Fibroblast of skin of right quadriceps (primary cell): ENCODE data around the gene RABGAP1.

Source experiments
- DNase-seq: peaks from one replicate; pipeline ENCODE4 v3.0.0-alpha.2; 2013

The RABGAP1 gene

DNA sequence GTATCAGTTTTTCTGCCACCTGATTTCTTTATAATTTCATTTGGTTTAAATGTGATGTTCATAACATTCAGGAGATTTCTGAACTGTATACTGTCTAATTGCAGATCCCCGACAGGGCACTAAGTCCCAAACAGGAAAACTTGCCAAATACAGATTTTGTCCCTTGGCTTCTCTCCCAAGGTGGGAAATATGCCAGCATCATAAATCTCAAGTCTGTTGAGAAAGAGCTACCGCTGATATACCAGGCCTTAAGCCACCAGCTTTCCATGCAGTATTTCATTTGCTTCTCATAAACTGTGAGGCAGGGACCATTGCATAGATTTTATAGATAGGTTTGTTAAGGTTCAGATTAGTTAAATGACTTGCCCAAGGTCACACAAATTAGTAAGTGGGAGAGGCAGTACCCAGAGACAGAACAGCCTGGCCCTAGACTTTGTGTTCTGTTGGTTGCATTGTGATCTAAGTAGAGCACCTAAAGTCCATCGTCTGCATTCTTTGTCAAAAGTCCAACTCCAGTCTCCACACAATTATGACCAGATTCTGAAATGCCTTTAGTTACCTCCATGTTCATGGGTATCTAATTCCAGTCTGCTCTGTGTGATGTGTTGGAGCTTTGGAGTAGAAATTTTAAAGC lies 108.9 kb downstream of the RABGAP1 start:
- DNase-seq, result peak; percentile 87

DNA sequence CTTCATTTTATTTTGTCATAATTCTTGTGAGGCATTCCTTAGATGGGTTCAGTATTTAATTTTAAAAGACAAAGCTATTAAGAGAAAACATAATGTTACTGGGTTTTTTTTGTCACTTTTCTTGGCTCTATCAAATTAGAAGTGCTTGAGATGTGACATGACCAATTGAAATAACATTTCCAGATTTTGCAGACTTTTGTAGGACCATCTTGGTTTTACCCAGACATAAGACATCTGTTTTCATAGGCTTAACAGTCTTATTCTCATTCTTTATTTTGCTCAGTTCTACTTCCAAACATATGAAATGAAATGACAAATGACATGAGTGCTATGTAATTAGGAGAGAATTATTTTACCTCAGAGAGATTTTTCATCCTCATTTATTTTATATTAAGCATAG lies 112.2 kb downstream of the RABGAP1 start:
- DNase-seq, result no peak

DNA sequence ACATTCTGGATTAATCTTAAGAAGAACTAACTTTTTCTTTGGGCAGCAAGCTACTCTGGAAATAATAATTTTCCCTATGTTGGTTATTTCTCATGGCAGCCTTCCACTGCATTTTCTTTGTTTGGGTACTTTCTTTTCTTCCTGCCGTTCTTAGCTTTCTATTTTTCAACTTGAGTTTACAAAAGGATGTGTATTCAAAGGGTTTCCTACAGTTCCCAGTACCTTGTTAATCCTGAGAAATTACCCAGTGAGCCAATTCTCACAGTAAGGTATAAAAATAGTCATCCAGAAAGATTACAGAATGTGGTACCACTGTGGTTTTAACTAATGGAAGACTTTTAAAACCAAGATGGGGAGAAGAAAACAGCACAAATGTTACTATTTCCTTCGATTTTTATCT lies 112.9 kb downstream of the RABGAP1 start:
- DNase-seq, result no peak

DNA sequence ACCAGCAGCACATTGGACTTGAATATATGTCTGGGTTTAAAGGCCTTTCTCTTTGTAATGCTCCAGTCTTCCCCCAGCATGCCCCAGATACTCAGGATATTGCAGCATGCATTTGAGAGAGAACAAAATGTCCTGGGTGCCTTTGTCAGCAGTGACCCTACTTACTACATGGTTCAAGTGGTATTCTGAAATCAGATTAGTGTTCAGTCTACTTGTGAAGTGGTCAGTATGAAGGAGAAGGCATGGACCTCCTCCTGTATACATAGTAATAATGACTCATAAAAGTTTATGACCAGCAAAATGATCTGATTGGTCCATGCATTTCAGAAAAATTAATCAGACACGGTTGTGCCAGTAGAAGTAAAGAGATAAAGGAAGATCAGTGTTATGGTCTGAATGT lies 118.0 kb downstream of the RABGAP1 start:
- peak; percentile 32 for DNase-seq

DNA sequence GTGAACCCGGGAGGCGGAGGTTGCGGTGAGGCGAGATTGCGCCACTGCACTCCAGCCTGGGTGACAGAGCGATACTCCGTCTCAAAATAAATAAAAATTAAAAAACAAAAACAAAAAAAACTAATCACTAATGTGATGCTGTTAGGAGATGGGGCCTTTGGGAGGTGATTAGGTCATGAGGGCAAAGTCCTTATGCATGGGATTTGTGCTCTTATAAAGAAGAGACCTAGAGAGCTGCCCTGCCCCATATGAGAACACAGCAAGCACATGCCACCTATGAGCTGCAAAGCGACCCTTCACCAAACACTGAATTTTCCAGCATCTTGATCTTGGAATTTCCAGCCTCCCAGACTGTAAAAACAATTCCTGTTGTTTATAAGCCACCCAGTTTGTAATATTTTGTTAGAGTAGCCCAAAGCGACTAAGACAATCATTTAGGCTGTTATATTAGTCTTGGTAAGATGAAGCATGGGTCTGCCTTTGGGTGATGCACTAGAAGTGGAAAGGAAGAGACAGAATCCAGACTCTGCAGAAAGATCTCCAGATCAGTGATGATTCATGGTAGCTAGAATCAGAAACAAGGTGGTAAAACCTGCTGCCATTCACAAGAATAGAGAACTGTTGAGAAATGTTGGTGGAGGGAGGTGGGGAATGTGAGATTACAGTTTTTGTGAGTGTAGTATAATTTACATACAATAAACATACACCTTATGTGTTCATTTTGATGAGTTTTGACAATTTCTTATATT lies 118.8 kb downstream of the RABGAP1 start:
- no peak for DNase-seq

DNA sequence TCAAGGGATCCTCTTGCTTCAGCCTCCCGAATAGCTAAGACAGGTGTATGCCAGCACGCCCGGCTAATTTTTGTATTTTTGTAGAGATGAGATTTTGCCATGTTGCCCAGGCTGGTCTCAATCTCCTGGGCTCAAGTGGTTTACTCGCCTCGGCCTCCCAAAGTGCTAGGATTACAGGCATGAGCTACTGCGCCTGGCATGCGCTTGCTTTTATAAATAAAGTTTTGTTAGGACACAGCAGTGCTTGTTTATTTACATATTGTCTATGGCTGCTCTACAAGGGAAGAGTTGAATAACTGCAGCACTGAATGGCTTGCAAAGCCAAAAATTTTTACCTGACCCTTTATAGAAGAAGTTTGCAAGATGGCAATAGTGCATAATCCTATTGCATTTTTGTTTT lies 120.4 kb downstream of the RABGAP1 start:
- DNase-seq, result no peak

DNA sequence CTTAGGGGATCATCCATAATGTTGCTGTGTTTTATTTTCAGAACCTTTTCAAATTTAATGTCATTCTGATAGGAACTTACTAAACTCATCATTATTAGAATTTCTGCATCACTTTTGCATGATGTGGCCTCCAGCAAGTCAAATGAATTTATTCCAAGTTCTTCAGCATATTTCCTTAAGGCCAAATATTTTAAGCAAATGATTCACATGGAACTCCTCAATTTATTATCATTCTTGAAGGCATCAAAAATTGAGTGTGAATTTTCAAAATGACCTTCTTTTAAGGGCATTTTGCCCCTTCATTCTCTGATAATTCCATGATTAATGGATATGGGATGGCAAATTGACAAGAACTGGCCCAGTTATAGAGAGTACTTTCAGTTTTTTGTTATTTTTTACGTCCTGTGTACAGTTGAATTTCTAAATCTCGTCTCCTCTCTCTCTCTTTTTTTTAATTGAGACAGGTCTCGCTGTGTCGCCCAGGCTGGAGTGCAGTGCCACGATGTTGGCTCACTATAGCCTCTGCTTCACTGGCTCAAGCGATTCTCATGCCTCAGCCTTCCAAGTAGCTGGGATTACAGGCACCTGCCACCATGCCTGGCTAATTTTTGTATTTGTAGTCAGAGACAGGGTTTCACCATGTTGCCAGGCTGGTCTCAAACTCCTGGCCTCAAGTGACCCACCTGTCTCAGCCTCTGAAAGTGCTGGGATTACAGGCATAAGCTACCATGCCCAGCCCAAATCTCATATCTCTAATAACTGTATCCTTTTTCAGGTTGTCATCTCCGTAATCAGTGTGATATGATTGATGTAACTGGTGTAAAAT lies 121.7 kb downstream of the RABGAP1 start:
- DNase-seq, result peak; percentile 41

DNA sequence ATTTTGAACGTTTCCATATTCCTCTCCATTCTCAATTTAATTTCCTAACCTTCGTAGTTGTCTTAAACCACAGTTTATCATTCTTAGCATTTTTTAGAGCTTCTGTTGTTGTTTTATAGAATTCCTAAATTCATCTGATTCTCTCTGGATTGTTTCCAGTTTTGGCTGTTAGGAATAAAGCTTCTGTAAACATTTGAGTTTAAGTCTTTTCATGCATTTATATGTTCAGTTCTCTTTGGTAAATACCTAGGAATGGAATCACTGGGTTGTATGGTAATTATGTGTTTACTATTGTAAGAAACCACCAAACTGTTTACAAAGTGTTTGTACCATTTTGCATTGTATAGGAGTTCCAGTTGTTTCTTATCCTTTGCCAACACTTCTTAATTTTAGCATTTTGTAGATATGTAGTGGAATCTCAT lies 122.4 kb downstream of the RABGAP1 start:
- DNase-seq, result peak; percentile 84

DNA sequence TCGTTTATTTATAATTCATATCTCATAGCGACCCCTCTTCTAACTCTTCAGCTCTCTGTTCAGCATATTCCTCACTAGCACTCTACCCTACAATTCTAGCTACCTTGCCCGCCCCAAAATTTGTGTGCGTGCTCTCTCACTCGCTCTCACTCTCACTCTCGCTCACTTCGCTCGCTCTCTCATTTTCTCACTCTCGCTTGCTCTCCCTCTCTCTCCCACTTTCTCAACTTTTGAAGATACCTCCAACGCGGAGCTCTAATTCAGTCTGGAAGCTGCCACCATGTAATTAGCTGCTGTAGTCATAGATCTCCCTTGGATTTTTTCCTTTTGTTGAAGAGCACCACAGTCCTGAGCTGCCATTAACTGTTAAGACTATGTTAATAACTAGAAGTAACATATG lies 123.1 kb downstream of the RABGAP1 start:
- no peak for DNase-seq

DNA sequence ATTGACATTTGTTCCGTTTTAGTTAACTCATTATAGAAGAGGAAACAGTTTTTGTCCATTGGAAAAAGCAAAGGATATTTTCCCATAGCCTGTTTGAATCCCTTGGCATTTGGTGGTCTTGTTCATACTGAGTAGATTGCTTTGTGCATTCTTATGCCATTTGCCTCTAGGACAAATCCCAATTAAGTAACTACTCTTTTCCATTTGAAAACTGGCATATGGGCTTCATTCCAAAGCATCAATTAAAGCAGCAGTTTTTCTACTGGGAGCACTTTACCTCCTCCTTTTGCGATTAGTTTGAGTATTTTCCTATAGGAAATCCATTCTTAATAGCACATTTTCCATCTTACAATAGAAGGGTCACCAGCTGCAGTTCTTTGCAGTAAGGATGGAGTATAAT lies 123.9 kb downstream of the RABGAP1 start:
- DNase-seq, result no peak

DNA sequence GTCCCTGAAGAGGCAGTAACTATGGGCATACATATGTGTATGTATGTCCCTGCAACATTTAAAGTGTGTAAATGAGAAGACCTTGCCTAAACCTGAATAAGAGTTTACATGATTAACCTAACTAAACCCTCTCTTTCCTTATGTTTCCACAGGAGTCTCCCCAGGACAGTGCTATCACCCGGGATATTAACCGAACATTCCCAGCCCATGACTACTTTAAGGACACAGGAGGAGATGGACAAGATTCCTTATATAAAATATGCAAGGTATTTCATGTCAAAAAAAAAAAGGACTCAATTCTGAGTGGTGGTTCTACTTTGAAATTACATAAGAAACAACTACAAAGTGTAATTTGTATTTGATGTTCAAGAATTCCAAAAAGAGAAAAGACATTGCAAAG lies 124.4 kb downstream of the RABGAP1 start:
- peak; percentile 57 for DNase-seq

DNA sequence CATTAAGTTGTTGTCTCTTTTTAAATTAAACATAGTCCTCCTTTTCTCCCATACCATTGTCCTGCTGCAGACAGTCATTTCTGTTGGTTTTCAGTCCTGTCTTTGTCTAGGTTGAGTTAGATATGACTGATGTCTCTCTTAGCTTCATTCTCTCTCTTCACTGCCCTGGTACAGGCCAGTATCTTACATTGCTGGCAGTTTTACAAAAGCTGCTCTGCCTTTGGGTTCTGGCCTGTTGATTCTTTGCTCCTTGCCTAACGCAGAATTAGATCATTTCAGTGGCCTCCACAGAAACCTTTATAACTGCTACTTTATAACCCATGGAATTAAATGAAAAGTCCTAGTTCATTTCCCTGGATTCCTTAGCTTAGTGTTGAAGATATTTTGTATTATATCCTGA lies 126.3 kb downstream of the RABGAP1 start:
- no peak for DNase-seq

DNA sequence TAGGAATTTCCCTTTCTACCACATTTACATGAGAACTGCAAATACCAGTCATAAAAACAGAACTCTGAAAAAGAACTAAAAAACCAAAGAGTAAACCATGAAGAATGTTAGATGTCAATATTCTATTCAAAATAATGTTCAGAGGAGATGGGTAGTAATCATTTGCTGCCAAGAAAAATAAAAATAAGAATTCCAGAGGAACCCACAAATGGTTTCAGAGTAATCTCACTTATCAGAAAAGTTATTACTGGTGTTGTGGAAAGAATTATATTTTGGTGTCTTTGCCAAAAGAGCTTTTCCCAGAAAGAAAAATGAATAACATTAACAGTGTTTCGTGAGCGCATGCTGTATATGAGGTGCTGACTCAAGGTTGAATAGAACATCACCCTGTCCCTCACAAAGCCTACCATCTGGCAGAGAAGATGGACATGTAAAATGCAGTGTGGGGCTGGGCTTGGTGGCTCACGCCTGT lies 128.2 kb downstream of the RABGAP1 start:
- DNase-seq, result peak; percentile 98

DNA sequence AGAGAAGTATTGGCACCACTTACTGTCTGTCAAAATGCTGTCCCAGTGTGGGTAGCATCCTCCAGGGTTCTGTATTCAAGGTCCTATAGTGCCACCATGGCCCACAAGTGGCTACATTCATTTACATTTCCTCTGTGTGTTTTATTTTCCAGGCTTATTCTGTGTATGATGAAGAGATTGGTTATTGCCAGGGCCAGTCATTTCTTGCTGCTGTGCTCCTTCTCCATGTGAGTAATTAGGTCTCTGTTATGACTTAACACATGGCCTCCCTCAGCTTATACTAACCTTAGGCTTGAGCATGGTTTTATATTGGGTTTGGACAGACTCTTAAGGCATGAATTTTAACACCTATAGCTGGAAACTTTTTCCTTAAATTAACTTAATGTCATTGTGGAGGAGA lies 129.4 kb downstream of the RABGAP1 start:
- DNase-seq, result no peak

DNA sequence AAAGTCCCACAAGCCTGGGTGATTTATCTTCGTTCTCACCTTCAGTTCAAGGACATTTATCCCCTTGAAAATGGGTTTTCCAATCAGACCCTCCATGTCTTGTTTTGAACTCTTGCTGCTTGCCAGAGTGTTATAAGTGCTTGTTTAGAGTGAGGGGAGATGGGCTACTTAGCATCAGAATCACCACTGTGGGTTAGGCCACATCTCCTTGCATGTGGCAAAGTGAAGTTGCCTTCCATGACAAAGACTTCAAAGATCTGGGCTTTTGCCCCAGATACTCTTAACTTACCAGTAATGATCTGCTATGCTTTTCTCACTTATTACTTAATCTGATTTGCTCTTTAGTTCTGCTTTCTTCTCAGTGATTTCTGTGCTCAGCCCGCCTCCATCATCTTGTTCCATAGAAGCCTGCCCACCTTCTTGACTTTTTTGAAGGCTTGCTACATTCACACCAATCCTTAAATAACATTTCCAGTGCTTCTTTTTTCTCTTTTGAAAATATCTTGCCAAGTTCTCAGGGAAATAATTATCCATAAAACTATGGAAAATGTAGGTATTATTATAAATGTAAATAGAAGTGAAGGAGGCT lies 131.7 kb downstream of the RABGAP1 start:
- no peak for DNase-seq

DNA sequence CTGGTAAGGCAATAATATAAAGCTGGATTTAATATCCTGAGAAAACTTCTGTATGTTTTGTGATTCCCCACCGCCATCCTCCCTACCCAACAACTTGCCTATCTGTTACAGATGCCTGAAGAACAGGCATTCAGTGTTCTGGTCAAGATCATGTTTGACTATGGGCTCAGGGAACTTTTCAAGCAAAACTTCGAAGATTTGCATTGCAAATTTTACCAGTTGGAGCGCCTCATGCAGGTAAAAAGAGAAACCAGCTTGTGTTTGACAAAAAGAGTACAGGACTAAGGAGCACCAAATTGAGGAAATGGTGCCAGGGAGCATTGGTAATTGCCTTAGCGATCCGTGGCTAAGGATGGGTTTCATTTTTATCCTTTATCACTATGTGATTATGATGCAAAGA lies 132.6 kb downstream of the RABGAP1 start:
- no peak for DNase-seq

DNA sequence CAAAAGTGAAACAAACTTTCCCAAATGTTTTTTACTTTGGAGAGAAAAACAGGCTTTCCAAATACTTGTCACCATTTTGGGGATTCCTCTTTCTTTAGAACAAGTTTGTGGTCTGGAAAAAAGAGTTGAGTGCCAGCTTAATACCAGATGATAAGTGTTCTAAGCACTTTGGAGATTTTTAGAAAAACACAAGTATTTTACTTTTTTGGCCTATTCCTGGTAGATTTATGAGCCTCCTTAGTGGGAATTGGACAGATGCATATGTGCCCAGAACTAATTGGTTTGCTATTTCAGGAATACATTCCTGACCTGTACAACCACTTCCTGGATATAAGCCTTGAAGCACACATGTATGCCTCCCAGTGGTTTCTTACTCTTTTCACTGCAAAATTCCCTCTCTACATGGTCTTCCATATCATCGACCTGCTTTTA lies 133.2 kb downstream of the RABGAP1 start:
- DNase-seq, result peak; percentile 95

DNA sequence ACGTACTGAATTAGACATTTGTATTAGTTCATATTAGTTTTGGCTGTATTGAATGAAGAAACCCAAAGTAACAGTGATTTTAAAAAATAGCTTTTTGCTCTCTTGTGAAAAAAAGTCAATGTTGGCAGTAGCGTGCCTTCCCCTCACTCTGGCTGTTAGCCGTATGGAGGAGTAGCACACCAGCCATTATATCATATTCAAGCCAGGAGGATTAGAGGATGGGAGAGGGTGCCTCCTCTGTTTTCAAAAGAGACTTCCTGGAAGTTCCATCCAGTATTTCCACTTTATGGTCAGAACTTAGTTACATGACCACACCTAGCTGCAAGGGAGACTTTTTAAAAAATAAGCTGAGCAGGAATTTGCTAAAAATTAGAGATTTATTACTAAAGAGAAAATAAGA lies 133.8 kb downstream of the RABGAP1 start:
- no peak for DNase-seq

DNA sequence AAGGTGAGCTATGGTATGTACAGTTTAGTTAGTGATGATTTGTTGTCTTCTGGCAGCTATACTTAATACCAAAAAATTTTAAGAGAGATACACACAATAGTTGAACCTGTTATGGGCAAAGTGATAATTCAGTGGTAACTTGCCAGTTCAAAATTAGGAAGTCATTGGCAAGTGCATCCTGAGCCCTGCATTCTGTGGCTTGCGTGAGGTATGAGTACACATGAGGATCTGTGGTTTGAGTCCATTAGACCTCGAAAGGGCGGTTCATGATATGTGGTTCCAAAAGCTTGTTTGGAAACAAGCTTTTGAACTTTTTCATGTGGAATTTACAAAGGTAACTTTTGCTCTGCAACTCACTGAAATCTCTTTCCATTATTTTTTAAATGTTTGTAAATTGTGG lies 139.6 kb downstream of the RABGAP1 start:
- no peak for DNase-seq

DNA sequence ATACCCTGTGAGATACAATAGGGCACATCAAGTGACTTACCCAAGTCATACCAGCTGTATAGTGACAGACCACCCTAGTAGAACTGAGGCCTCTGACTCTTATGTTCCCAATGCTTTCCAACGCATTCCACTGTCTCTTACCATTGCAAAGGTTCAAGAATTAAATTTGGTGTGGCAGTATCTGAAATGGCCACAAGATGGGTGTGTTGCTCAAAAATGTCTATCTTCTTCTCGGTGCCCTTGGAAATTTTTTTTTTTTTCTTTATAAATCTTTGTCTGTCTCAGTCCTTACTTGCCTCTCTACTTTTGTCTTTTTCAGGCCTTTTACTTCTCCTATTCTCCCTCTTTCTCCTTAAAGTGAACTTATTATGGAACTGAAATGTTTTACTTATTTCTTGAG lies 141.0 kb downstream of the RABGAP1 start:
- peak; percentile 55 for DNase-seq

DNA sequence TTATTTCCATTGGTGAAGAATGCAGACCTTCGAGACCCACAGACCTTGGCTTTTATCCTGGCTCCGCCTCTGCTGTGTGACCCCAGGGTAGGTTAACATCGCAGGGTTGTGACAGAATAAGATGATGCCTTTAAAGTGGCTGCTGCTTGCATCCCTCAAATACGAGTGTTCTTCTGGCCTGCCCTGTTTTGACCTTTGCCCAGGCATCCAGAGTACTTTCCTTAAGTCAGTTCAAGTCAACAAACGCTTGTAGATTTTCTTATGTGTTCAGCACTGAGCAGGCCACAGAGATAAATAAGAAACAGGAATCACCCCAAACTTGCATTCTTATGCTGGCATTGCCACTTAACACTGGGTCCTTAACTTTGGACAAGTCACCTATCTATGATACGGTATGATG lies 142.9 kb downstream of the RABGAP1 start:
- DNase-seq, result no peak

DNA sequence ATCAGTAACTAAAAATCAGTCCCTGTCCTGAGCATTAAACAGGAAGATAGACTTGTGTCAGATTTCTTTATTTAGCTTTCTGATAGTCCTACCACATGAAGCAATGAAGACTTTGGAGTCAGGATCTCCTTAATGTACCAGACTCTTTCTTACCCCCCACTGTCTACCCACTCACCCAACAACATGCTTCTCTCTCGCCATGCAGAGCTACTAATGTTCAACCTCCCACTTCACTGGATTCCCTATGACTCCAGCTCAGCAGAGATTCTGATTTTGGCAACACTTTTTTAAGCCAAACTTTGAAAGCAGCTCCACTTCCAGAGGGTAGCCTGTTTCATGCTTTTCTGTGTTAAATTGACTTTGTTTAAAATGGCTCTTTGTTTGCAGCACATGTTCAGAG lies 143.4 kb downstream of the RABGAP1 start:
- DNase-seq, result no peak

DNA sequence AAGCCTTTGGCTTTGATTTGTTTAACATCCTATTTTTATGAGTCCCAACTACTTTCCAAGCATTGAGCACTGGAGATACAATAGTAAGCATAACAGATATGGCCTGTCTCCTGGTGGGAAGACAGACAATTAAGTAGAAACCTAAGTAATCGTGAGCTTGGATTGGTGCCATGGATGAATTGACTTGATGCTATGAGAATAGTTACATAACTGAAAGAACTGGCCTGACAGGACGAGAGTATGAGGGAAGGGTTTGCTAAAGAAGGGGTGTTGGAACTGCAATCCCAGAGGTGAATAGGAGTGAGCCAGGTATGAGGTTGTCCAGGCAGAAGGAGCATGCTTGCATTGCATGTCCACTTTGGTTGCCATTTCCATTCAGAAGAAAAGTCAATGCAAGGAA lies 145.1 kb downstream of the RABGAP1 start:
- DNase-seq, result no peak
